Activated CD4-positive, CD25-positive, alpha-beta regulatory T cell (primary cell): ENCODE measurements around the gene MAB21L1.

Experiments
- DNase-seq, 4 experiments: peaks; one replicate each; lab custom pipeline; 2025; lab: John Stamatoyannopoulos, UW

Gene MAB21L1

DNA sequence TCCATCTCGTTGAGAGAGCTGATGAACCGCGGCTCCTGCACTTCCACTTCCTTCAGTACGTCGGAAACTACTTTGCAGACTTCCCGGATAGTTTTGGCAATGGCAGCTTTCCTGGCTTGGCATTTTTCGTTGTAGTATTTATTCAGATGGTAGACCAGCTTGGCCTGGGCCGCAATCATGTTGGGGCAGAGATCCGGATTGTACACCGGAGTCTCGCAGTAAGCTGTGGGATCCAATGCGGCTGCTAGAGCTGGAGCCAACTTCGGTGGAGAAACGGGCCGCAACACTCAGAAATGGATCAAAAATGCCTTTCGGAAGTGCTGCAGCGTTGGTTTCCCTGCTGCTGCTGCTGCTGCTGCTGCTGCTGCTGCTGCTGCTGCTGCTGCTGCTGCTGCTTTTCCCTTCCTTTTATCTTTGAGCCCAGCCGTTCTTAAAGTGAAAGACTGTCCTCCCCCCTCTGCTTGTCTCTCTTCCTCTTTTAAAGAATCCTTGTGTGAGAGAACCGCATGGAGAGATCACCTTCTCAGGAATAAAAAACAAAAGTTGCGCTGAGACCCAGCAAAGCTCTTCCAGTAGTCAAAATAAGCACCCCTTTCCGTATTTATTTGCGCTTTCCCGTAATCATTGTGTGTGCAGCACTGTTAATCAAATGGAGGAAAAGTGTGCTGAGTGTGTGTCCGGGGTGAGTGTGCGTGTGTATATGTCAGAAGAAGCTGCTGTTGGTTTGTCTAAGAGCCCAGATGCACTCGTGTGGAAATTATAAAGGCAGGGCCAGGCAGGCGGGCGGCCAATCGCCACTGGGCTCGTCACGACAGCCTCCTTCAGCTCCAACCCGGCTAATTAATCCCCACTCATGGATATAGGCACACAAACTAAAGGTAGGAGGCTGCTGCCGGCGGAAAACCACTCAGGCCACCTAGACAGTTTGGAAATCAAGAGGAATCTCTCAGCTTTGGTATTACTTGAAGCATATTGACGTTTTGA, at the start of gene MAB21L1:
Gene MAB21L1, minus strand, starts transcription at position 730 of the 984 bp plus-strand sequence. Its CDS starts 551 bp downstream, at position 179.
- DNase-seq = no peak

GRCh38 chr13:35524171-35524570, 47.7 kb upstream of the MAB21L1 start:
- DNase-seq = no peak

- DNase-seq = no peak
Measured at GRCh38 chr13:35518337-35518946, 42.0 kb upstream of the MAB21L1 start.

DNA sequence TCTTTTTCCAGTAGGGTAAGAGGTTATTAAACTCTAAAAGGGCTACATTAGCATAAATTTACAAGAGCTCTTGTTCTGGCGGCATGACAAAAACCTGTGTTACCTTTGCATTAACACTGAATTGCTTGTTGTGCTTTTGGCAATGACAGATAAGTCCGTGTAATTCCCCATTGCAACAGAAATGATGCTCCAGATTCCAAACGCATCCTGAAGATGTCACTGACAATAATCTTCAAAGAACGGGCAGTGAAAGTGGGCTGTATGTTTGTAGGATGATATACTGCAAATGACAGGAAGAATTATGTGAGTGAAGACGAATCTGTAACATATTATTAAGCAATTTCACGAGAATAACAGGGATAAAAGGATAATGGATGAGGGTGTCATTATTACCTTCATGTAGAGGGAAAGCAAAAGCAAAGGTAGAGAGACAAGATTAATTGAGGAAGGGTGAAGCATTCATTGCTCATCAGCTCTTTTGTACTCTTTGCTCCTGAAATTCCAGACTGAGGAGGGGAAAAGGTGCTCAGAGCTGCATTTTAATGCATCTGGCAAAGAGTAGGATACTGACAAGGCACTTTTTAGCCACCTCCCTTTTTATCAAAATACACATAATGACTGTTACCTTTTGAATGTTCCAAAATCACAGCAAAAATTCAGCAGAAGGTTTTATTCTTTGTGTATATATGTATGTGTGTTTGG, 38.5 kb upstream of the MAB21L1 start:
- no peak for DNase-seq

DNA sequence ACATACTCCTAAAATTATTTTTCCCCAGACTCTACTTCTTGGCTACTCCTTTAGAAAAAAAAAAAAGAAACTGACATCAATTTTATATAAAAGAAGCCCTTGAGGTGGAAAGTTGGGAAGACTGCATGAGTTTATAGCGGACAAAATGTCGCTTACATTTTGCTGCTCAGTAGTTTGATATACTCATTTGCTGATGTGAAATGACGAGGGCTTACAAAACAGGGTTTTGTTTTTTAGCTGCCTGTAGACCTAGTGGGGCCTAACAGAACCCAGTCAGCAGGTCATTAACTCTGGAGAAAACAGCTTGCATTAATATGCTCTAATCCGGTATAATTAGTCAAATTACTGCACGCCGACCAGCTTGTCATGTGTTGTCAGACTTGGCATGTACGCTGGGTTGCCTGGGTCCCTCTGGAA, 37.6 kb upstream of the MAB21L1 start:
- no peak for DNase-seq

- DNase-seq = no peak
Measured at GRCh38 chr13:35512271-35512920, 35.9 kb upstream of the MAB21L1 start.

DNA sequence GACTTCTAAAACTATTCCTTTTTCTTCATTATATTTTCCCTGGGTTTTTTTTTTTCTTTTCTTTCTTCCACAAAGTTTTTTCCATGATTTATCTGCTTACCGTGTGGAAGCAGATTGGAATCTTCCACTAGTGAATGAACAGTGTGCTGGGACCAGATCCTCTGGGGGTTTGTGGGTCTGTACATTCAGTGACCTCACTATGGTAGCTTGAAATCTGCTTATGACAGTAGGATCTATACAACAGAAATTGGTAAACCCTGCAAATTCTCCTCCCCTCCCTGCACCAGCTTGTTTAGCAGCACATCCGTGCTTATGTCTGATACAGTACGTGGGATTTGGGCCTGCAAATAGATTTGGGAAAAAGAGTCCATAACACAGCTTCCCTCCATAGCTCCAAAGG, 26.0 kb upstream of the MAB21L1 start:
- DNase-seq = no peak

DNA sequence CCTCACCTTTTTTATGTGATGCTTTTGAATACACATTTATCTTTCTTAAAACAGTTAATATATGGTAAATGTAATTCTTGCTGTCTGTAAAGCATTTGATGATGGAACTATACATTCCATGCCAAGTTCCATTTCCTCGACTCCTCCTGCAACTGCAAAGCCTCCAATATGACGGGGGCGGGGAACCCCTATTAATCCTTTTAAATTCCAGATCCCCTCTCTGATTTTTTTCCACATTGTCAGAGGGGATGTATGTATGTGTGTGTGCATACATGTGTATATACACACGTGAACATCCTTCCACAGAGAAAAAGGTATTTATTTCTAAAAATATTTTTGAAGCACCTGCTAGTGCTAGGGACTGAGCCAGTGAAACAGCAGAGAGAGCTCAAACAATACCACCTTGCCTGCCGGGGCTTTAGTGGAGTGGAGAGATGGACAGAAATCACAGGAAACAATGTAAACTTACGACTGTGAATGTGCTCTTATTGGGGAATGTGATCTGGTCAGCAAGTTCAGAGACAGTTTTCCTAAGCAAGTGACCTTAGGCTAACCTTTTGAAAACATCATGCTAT, 25.3 kb upstream of the MAB21L1 start:
- DNase-seq = no peak

DNA sequence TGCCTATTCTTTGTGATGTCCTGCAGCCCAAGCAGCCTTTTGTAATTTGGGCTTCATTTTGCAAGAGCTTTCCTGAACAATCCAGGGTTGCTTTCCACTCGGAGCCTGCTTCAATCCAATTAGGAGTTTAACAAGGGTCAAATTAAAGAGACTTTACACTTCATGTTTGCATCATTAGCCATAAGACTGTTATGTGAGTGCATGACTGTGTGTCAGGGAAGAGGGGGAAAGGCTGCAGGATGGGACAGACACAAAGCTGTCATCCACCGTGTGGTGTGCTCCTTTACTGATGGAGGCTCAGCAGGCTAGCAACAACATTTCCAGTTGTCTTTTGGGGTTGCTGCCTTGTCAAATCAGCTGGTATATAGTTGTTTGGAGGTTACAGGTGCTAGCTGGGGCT, 23.7 kb upstream of the MAB21L1 start:
- DNase-seq = no peak

GRCh38 chr13:35499676-35500075, 23.2 kb upstream of the MAB21L1 start:
- no peak for DNase-seq

DNA sequence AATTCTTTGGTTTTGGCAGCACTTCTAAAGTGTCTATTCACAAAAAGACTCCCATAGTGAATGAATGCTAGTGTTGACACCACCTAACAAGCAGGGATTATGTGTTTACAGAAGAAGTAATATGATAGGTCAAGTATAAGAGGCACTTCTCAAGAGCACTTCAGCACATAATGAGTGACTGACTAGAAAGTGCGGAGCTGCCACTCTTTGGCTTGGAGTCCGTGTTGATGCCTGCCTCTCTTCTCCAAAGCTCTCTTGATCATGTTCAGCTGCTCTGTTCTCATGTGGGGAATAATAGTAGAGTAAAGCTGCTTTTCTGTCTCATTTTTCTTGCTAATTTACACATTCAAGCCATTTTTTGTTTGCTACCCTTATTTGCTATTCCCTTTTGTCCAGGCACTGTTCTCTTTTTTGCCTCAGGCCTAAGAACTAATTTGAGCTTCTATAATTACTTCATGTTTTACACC, 22.7 kb upstream of the MAB21L1 start:
- DNase-seq = no peak

DNA sequence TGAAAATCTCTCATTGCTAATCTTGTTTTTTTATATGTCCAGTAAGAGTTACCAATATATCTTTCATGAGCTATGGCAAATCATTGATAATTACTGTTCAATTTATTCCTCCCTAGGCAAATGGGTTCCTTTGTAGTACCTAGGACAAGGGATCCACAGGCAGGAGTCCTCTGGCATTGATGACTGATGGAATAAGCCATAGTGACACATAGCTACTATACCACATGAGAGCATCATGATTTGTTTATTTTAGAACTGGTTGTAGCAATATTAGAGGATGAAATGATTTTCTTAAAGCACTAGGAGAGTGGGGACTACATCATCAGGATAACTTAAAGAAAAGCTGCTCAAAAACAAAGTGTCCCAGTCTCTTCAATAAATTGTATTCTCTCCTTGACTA, 21.7 kb upstream of the MAB21L1 start:
- no peak for DNase-seq

- DNase-seq = no peak
Measured at GRCh38 chr13:35496761-35497386, 20.4 kb upstream of the MAB21L1 start.

GRCh38 chr13:35496006-35496405, 19.5 kb upstream of the MAB21L1 start:
- DNase-seq = no peak

- no peak for DNase-seq
Measured at GRCh38 chr13:35489050-35489449, 12.6 kb upstream of the MAB21L1 start.

GRCh38 chr13:35485424-35485823, 8.9 kb upstream of the MAB21L1 start:
- no peak for DNase-seq

DNA sequence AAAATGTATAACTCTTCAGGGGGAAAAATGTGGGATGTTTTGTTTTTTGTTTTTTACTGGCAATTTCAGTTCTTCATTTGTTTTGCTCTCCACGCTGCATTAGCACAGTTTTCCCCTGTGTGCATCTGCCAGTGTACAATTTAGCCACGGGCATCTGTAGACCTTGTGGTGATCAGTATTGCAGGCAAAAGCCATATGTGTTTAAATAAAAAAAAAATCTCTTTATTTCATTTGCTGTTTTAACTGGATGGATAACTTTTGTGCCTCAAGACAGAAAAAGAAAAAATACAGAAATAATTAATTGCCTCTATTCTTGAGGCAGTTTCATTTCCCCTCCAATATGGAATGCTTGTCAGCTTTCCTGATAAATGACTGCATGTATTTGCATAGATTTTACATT, 7.9 kb upstream of the MAB21L1 start:
- DNase-seq = no peak

DNA sequence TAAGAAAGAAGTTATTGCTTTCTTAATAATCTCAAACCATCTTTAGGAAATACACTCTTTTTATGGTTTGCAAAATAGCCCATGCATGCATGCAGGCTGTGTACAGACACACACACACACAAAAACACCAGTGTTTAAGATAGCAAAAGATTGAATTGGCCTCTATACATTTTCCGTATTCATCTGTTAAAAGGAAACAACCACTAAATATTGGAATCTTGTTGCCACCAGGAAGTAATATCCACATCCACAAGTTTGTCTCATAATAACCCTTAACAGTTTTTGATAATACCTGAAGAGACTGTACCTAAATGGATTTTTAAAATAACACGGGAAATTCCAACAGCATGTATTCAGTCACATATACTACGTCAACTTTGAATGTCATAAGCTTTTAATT, 7.3 kb upstream of the MAB21L1 start:
- DNase-seq = no peak

DNA sequence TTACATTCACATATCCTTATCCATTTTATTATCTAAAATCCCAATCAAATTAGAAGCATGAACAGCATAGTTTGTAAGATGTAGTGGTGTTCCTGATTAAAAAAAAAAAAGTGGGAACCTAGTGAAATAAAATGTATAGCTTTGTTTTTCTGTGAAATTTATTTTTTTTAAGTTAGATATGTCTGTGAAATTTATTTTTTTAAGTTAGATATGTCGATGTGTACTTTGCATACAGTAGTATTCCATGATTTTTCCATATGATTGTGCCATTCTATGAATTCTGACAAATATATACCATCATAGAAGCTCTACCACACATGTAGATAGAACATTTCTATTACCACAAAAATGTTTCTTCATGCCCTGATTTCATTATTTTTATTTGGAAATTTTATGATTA, 6.0 kb upstream of the MAB21L1 start:
- DNase-seq = no peak

GRCh38 chr13:35481777-35482176, 5.3 kb upstream of the MAB21L1 start:
- no peak for DNase-seq

GRCh38 chr13:35480346-35480745, 3.9 kb upstream of the MAB21L1 start:
- no peak for DNase-seq
